Panc1 (cell line): Measurements from ENCODE around the gene EHD1. TPM values are rescaled to one million over a fixed set of nuclear protein-coding genes. Genes with fewer than 3 reads are reported as not detected.

Experiments used
- ATAC-seq: fragments of 200-7000 bp; cut with Tn5 transposase; 2 replicates; pipeline ENCODE4 v1.9.1; 2020; ENCODE audit warnings: mild to moderate bottlenecking, moderate library complexity
- BruUV-seq: library from RNA; stranded (reverse); fragments of 400-500 nt; replicated peaks from 2 replicates; lab custom pipeline; 2021; lab: Mats Ljungman, UMichigan
- CTCF ChIA-PET: fragments of 300-600 bp; sonication (Branson Sonifier 250); formaldehyde crosslinking; loops from one replicate; lab custom pipeline; 2022; ENCODE audit warnings: antibody characterized with exemption; lab: Charles Lee
- POLR2A ChIA-PET: fragments of 300-600 bp; sonication (Branson Sonifier 250); formaldehyde crosslinking; loops from one replicate; lab custom pipeline; 2022; ENCODE audit warnings: antibody characterized with exemption; lab: Charles Lee
- DNase-seq: peaks from one replicate; pipeline ENCODE4 v3.0.0-alpha.2; 2010; ENCODE audit warnings: low read depth, low spot score
- H3K27ac ChIP-seq: 2 replicates; pipeline ENCODE4 v1.5.1; 2011; ENCODE audit warnings: mild to moderate bottlenecking, low read length, inconsistent platforms
- H3K27me3 ChIP-seq: fragments of 200-500 bp; sonication (Bioruptor generic); 2 replicates; pipeline ENCODE4 v1.6.0; 2014; ENCODE audit warnings: low read length, inconsistent platforms; ENCODE audit not compliant: control insufficient read depth, insufficient read depth
- H3K36me3 ChIP-seq: fragments of 200-500 bp; sonication (Bioruptor generic); 2 replicates; pipeline ENCODE4 v1.5.1; 2014; ENCODE audit warnings: inconsistent platforms, mild to moderate bottlenecking, low read length, moderate library complexity; ENCODE audit not compliant: control insufficient read depth, insufficient read depth
- H3K4me1 ChIP-seq: 2 replicates; pipeline ENCODE4 v1.5.1; 2011; ENCODE audit warnings: inconsistent platforms, mild to moderate bottlenecking, low read length, moderate library complexity; ENCODE audit not compliant: control insufficient read depth, insufficient read depth
- H3K4me3 ChIP-seq, 2 experiments: 2 replicates each; pipeline ENCODE4 v1.5.1; 2011 to 2012; ENCODE audit warnings: low read depth in 2 of 2, low read length in 2 of 2, mild to moderate bottlenecking in 2 of 2, inconsistent platforms in 1 of 2, moderate library complexity in 1 of 2
- H3K9me3 ChIP-seq: fragments of 200-500 bp; sonication (Bioruptor generic); 2 replicates; pipeline ENCODE4 v1.5.1; 2014; ENCODE audit warnings: low read depth, mild to moderate bottlenecking, inconsistent platforms, low read length, moderate library complexity; ENCODE audit not compliant: control insufficient read depth, insufficient read depth
- CTCF ChIP-seq: fragments of 450-650 bp; IDR thresholded peaks from 2 replicates; pipeline ENCODE4 v1.5.1; 2017; ENCODE audit warnings: mild to moderate bottlenecking
- POLR2AphosphoS5 ChIP-seq: IDR thresholded peaks from 2 replicates; pipeline ENCODE4 v1.6.1; 2012; ENCODE audit warnings: mild to moderate bottlenecking, low read depth, low read length, moderate library complexity
- SIN3A ChIP-seq: IDR thresholded peaks from 2 replicates; pipeline ENCODE4 v1.6.1; 2012; ENCODE audit warnings: low read depth, mild to moderate bottlenecking, low read length, moderate library complexity, borderline replicate concordance; ENCODE audit not compliant: insufficient read depth
- TCF7L2 ChIP-seq: IDR thresholded peaks from 2 replicates; pipeline ENCODE4 v1.6.1; 2011; ENCODE audit warnings: mild to moderate bottlenecking, low read depth, low read length, inconsistent platforms
- in situ Hi-C: cut with HindIII; loops from 2 replicates; pipeline ENCODE4 v1.10.0; 2016; ENCODE audit warnings: low sequenced_read_pairs, low pct_unique_long_range_greater_than_20kb
- intact Hi-C: fragments of 100-400 bp; cut with micrococcal nuclease; formaldehyde crosslinking; loops from one replicate; pipeline ENCODE4 v1.10.0; 2022; ENCODE audit not compliant: unreplicated experiment
- total RNA-seq: library from RNA; stranded (reverse); gene quantifications from one replicate; pipeline ENCODE4 v1.2.1, GENCODE V29; 2021; ENCODE audit not compliant: unreplicated experiment
- TF ChIP-seq, protein P1 (sequence below), 2 experiments: IDR thresholded peaks; 2 replicates each; pipeline ENCODE4 v1.6.1; 2011 to 2012; ENCODE audit warnings: low read depth in 2 of 2, control low read depth in 1 of 2, low read length in 1 of 2, mild to moderate bottlenecking in 1 of 2, moderate library complexity in 1 of 2; ENCODE audit not compliant: insufficient read depth in 1 of 2

The EHD1 gene
- total RNA-seq, 1 experiment from 2014 or later: 186 TPM

DNA sequence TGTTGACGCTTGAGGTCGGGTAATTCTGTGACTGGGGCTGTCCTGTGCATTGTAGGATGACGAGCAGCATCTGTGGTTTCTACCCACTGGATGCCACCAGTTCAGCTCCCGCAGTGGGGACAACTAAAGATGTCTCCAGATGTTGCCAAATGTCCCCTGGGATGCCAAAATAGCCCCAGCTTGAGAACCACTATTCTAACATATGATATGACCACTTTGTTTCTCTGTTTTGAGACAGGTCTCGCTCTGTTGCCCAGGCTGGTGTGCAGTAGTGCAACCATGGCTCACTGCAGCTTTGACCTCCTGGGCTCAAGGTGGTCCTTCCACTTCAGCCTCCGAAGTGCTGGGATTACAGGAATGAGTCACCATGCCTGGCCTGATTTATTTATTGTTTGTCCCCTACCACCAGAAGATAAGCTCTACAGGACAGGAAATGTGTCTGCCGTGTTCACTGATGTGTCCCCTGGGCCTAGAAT lies 63.7 kb downstream of the EHD1 start:
- in situ Hi-C loops: no loop called here
- DNase-seq: no peak
- no TSS peak for BruUV-seq
- H3K9me3 ChIP-seq: no peaks in the 10 kb centered on the region
- H3K4me3 ChIP-seq: no peak overlapping the region
- H3K27ac ChIP-seq: no peak overlapping the region
- TF ChIP-seq, protein P1, sequence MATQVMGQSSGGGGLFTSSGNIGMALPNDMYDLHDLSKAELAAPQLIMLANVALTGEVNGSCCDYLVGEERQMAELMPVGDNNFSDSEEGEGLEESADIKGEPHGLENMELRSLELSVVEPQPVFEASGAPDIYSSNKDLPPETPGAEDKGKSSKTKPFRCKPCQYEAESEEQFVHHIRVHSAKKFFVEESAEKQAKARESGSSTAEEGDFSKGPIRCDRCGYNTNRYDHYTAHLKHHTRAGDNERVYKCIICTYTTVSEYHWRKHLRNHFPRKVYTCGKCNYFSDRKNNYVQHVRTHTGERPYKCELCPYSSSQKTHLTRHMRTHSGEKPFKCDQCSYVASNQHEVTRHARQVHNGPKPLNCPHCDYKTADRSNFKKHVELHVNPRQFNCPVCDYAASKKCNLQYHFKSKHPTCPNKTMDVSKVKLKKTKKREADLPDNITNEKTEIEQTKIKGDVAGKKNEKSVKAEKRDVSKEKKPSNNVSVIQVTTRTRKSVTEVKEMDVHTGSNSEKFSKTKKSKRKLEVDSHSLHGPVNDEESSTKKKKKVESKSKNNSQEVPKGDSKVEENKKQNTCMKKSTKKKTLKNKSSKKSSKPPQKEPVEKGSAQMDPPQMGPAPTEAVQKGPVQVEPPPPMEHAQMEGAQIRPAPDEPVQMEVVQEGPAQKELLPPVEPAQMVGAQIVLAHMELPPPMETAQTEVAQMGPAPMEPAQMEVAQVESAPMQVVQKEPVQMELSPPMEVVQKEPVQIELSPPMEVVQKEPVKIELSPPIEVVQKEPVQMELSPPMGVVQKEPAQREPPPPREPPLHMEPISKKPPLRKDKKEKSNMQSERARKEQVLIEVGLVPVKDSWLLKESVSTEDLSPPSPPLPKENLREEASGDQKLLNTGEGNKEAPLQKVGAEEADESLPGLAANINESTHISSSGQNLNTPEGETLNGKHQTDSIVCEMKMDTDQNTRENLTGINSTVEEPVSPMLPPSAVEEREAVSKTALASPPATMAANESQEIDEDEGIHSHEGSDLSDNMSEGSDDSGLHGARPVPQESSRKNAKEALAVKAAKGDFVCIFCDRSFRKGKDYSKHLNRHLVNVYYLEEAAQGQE (IDR thresholded peaks at IDR 0.05; ENCODE audit: insufficient read depth in 1 of 2, low read depth in 2 of 2, low read length in 1 of 2): no peak
- TF ChIP-seq CTCF (no peak), SIN3A (no peak)
- H3K27me3 ChIP-seq: no peaks in the 10 kb centered on the region
- ChIA-PET CTCF (interaction anchor here (0.5 kb wide), 1 partner anchor 35 kb away, joined by 5 read pairs; no protein-coding TSS in a partner anchor), POLR2A (no interaction called here)
- intact Hi-C loops: no loop called here
- ATAC-seq: no peak
- H3K36me3 ChIP-seq: no peaks in the 10 kb centered on the region
- H3K4me1 ChIP-seq: no peaks in the 10 kb centered on the region; the same call in 1 of the 2 replicates

- no peak for TF ChIP-seq POLR2AphosphoS5
- TF ChIP-seq TCF7L2: no peak
- no peak for TF ChIP-seq SIN3A
- no peak for TF ChIP-seq CTCF
- TF ChIP-seq, protein P1 (IDR thresholded peaks at IDR 0.05; ENCODE audit: insufficient read depth in 1 of 2, low read depth in 2 of 2, low read length in 1 of 2): no peak
- intact Hi-C loops: no loop called here
- POLR2A ChIA-PET: interaction anchor here (0.7 kb wide), 1 partner anchor 12 kb away, joined by 18 read pairs; no protein-coding TSS in a partner anchor
Observed at GRCh38 chr11:64813826-64814225, 64.6 kb downstream of the EHD1 start.

More at GRCh38 chr11:64813826-64814225, 64.6 kb downstream of the EHD1 start:
- Histone ChIP-seq H3K27ac (no peak overlapping the region), H3K27me3 (no peaks in the 10 kb centered on the region), H3K9me3 (no peaks in the 10 kb centered on the region), H3K36me3 (no peaks in the 10 kb centered on the region), H3K4me1 (peaks cover 5% of the 10 kb centered on the region; the same call in 1 of the 2 replicates), H3K4me3 (no peak overlapping the region)
- in situ Hi-C loops: no loop called here
- DNase-seq (no peak), ATAC-seq (no peak)
- no TSS peak for BruUV-seq
- CTCF ChIA-PET: no interaction called here
